ENCODE measurements around the gene COG2. TPM values are rescaled to one million over a fixed set of nuclear protein-coding genes. Genes with fewer than 3 reads are reported as not detected.

The COG2 gene
- total RNA-seq, 1 experiment from 2014 or later: 59.2 TPM

DNA sequence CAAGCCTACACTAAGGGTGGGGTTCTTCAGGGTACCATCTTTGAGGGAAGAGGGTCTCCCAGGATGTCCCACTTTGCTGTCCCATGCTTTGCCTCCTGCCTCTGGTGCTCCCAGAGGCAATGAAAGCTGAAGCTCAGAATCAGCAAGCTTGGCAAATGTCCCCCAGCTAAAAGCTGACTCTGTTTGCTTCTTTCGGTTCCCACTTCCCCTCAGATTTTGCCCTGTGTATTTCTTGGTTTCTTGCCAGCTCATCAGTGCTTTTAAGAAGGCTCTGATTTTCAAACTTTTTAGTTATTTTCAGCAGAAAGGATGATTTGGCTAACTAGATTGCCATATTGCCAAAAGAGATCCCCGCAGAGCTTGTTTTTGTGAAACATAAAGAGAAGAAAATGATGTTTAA, 33.1 kb upstream of the COG2 start:
- intact Hi-C loops (cut with micrococcal nuclease; ENCODE audit: unreplicated experiment): no loop called here
- Mint-ChIP-seq H3K4me1 (ENCODE audit: low read depth, unreplicated experiment) (no peaks in the 10 kb centered on the region), H3K4me3 (ENCODE audit: low read depth, unreplicated experiment) (no peak overlapping the region), H3K27me3 (ENCODE audit: unreplicated experiment) (no peaks in the 10 kb centered on the region), H3K36me3 (ENCODE audit: insufficient read depth, unreplicated experiment) (no peaks in the 10 kb centered on the region), H3K9me3 (ENCODE audit: low read depth, unreplicated experiment) (no peaks in the 10 kb centered on the region), H3K27ac (ENCODE audit: unreplicated experiment) (no peak overlapping the region)
- BruUV-seq (replicated peaks): no TSS peak
- CTCF ChIA-PET: interaction anchor here (0.6 kb wide), 1 partner anchor 150 kb away, joined by 5 read pairs; no protein-coding TSS in a partner anchor
- TF ChIP-seq, protein P1, sequence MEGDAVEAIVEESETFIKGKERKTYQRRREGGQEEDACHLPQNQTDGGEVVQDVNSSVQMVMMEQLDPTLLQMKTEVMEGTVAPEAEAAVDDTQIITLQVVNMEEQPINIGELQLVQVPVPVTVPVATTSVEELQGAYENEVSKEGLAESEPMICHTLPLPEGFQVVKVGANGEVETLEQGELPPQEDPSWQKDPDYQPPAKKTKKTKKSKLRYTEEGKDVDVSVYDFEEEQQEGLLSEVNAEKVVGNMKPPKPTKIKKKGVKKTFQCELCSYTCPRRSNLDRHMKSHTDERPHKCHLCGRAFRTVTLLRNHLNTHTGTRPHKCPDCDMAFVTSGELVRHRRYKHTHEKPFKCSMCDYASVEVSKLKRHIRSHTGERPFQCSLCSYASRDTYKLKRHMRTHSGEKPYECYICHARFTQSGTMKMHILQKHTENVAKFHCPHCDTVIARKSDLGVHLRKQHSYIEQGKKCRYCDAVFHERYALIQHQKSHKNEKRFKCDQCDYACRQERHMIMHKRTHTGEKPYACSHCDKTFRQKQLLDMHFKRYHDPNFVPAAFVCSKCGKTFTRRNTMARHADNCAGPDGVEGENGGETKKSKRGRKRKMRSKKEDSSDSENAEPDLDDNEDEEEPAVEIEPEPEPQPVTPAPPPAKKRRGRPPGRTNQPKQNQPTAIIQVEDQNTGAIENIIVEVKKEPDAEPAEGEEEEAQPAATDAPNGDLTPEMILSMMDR (IDR thresholded peaks at IDR 0.05; ENCODE audit: unreplicated experiment): no peak
- DNase-seq: no peak

GRCh38 chr1:230610589-230610988, 31.7 kb upstream of the COG2 start:
- Mint-ChIP-seq H3K9me3 (ENCODE audit: low read depth, unreplicated experiment) (no peaks in the 10 kb centered on the region), H3K27ac (ENCODE audit: unreplicated experiment) (no peak overlapping the region), H3K4me1 (ENCODE audit: low read depth, unreplicated experiment) (no peaks in the 10 kb centered on the region), H3K4me3 (ENCODE audit: low read depth, unreplicated experiment) (no peak overlapping the region), H3K27me3 (ENCODE audit: unreplicated experiment) (no peaks in the 10 kb centered on the region), H3K36me3 (ENCODE audit: insufficient read depth, unreplicated experiment) (no peaks in the 10 kb centered on the region)
- TF ChIP-seq, protein P1 (IDR thresholded peaks at IDR 0.05; ENCODE audit: unreplicated experiment): no peak
- no peak for DNase-seq
- CTCF ChIA-PET: no interaction called here
- BruUV-seq (replicated peaks): no TSS peak
- intact Hi-C loops (cut with micrococcal nuclease; ENCODE audit: unreplicated experiment): no loop called here

- Mint-ChIP-seq H3K4me3 (ENCODE audit: low read depth, unreplicated experiment) (no peak overlapping the region), H3K36me3 (ENCODE audit: insufficient read depth, unreplicated experiment) (no peaks in the 10 kb centered on the region), H3K4me1 (ENCODE audit: low read depth, unreplicated experiment) (no peaks in the 10 kb centered on the region), H3K27me3 (ENCODE audit: unreplicated experiment) (no peaks in the 10 kb centered on the region), H3K9me3 (ENCODE audit: low read depth, unreplicated experiment) (no peaks in the 10 kb centered on the region), H3K27ac (ENCODE audit: unreplicated experiment) (no peak overlapping the region)
- intact Hi-C loops (cut with micrococcal nuclease; ENCODE audit: unreplicated experiment): no loop called here
- CTCF ChIA-PET: interaction anchor here (0.7 to 0.8 kb wide), 2 partner anchors 31 to 39 kb away, joined by 3 to 4 read pairs; no protein-coding TSS in a partner anchor
- no TSS peak for BruUV-seq (replicated peaks)
- TF ChIP-seq, protein P1 (IDR thresholded peaks at IDR 0.05; ENCODE audit: unreplicated experiment): no peak
- DNase-seq: no peak
Observed at GRCh38 chr1:230611128-230611877, 31.0 kb upstream of the COG2 start.

- no peaks in the 10 kb centered on the region for H3K27me3 Mint-ChIP-seq (ENCODE audit: unreplicated experiment)
- H3K36me3 Mint-ChIP-seq (ENCODE audit: insufficient read depth, unreplicated experiment): no peaks in the 10 kb centered on the region
- no TSS peak for BruUV-seq (replicated peaks)
- no peak overlapping the region for H3K4me3 Mint-ChIP-seq (ENCODE audit: low read depth, unreplicated experiment)
- intact Hi-C loops (cut with micrococcal nuclease; ENCODE audit: unreplicated experiment): no loop called here
- H3K4me1 Mint-ChIP-seq (ENCODE audit: low read depth, unreplicated experiment): no peaks in the 10 kb centered on the region
- no peak overlapping the region for H3K27ac Mint-ChIP-seq (ENCODE audit: unreplicated experiment)
- CTCF ChIA-PET: interaction anchor here (0.7 to 0.8 kb wide), 2 partner anchors 31 to 39 kb away, joined by 3 to 4 read pairs; no protein-coding TSS in a partner anchor
- no peaks in the 10 kb centered on the region for H3K9me3 Mint-ChIP-seq (ENCODE audit: low read depth, unreplicated experiment)
- DNase-seq: no peak
- TF ChIP-seq, protein P1 (IDR thresholded peaks at IDR 0.05; ENCODE audit: unreplicated experiment): no peak
Observed at GRCh38 chr1:230611878-230612235, 30.4 kb upstream of the COG2 start.
